H1 (cell line): Measurements from ENCODE around the gene CADM1. TPM values are rescaled to one million over a fixed set of nuclear protein-coding genes. Genes with fewer than 3 reads are reported as not detected.

Experiments
- CTCF ChIA-PET: fragments of 300-600 bp; sonication (Branson Sonifier 250); formaldehyde crosslinking; loops from one replicate; lab custom pipeline; 2021; ENCODE audit not compliant: partially characterized antibody; lab: Charles Lee
- POLR2A ChIA-PET: fragments of 300-600 bp; sonication (Branson Sonifier 250); formaldehyde crosslinking; loops from one replicate; lab custom pipeline; 2021; ENCODE audit warnings: inconsistent platforms; ENCODE audit not compliant: partially characterized antibody; lab: Charles Lee
- DNase-seq, 2 experiments: peaks; one replicate each; pipeline versions ENCODE4 v3.0.0 to v3.0.0-alpha.2; 2010 to 2022; ENCODE audit warnings: low spot score in 2 of 2, low read depth in 1 of 2, mixed read lengths in 1 of 2
- FAIRE-seq: peaks from 2 replicates; lab custom pipeline; 2011; peaks lifted over from hg19 to GRCh38; lab: Jason Lieb, UNC
- H2AFZ ChIP-seq: 2 replicates; pipeline ENCODE4 v1.8.1; 2012; ENCODE audit warnings: low read length, inconsistent platforms
- H2AK5ac ChIP-seq: 2 replicates; pipeline ENCODE4 v1.6.1; 2013; ENCODE audit warnings: low read depth, low read length
- H2BK120ac ChIP-seq: replicated peaks from 2 replicates; pipeline ENCODE3; 2013; ENCODE audit warnings: low read depth, low read length, inconsistent platforms
- H2BK12ac ChIP-seq: 2 replicates; pipeline ENCODE4 v1.6.1; 2013; ENCODE audit warnings: low read depth, low read length
- H2BK15ac ChIP-seq: 2 replicates; pipeline ENCODE4 v1.6.1; 2013; ENCODE audit warnings: low read length
- H2BK20ac ChIP-seq: 2 replicates; pipeline ENCODE4 v1.6.1; 2013; ENCODE audit warnings: low read length
- H2BK5ac ChIP-seq: 2 replicates; pipeline ENCODE4 v1.6.1; 2013; ENCODE audit warnings: low read depth, low read length
- H3K14ac ChIP-seq: 2 replicates; pipeline ENCODE4 v1.6.1; 2013; ENCODE audit warnings: inconsistent platforms; ENCODE audit not compliant: insufficient read length
- H3K18ac ChIP-seq: 2 replicates; pipeline ENCODE4 v1.6.1; 2013; ENCODE audit warnings: low read length; ENCODE audit errors: extremely low read depth
- H3K23ac ChIP-seq: 2 replicates; pipeline ENCODE4 v1.6.1; 2013; ENCODE audit warnings: inconsistent platforms; ENCODE audit not compliant: insufficient read length
- H3K23me2 ChIP-seq: 2 replicates; pipeline ENCODE4 v1.6.1; 2013; ENCODE audit warnings: low read depth, low read length
- H3K27ac ChIP-seq: 2 replicates; pipeline ENCODE4 v1.6.1; 2011; ENCODE audit warnings: low read depth, low read length, inconsistent platforms
- H3K27me3 ChIP-seq, 4 experiments: replicated peaks in 1 of 4; 1 replicate in 1 of 4; 2 replicates in 3 of 4; pipeline versions ENCODE4 v1.6.1 to v1.8.1; 2011 to 2013; ENCODE audit warnings: low read length in 3 of 4, mild to moderate bottlenecking in 3 of 4, inconsistent platforms in 2 of 4, mixed read lengths in 2 of 4, moderate library complexity in 1 of 4; ENCODE audit not compliant: control insufficient read depth in 3 of 4, insufficient read depth in 3 of 4; ENCODE audit errors: extremely low read depth in 1 of 4
- H3K36me3 ChIP-seq, 4 experiments: 2 replicates each; pipeline versions ENCODE4 v1.6.1 to v1.8.1; 2011 to 2013; ENCODE audit warnings: mild to moderate bottlenecking in 4 of 4, low read length in 3 of 4, moderate library complexity in 2 of 4, control low read depth in 1 of 4, inconsistent platforms in 1 of 4; ENCODE audit not compliant: insufficient read depth in 4 of 4, control insufficient read depth in 2 of 4
- H3K4ac ChIP-seq: replicated peaks from 2 replicates; pipeline ENCODE3; 2013; ENCODE audit warnings: low read length, low read depth, mixed read lengths, inconsistent platforms; ENCODE audit not compliant: insufficient read length
- H3K4me1 ChIP-seq, 4 experiments: replicated peaks in 1 of 4; 1 replicate in 1 of 4; 2 replicates in 3 of 4; pipeline versions ENCODE4 v1.6.1 to v1.8.1; 2011 to 2013; ENCODE audit warnings: low read length in 3 of 4, inconsistent platforms in 2 of 4, mixed read lengths in 1 of 4; ENCODE audit not compliant: insufficient read depth in 4 of 4, control insufficient read depth in 3 of 4
- H3K4me2 ChIP-seq, 2 experiments: 2 replicates each; pipeline versions ENCODE4 v1.6.1 to v1.8.1; 2011 to 2013; ENCODE audit warnings: low read depth in 2 of 2, low read length in 2 of 2, control low read depth in 1 of 2, inconsistent platforms in 1 of 2, mild to moderate bottlenecking in 1 of 2; ENCODE audit not compliant: insufficient read depth in 1 of 2
- H3K4me3 ChIP-seq, 4 experiments: fragments of 200-600, 300-600 bp in 1 of 4; sonication (generic), shearing (Covaris generic), sonication (Bioruptor Twin) in 1 of 4; 2 replicates each; pipeline versions ENCODE4 v1.5.1 to v1.8.1; 2011 to 2016; ENCODE audit warnings: low read length in 4 of 4, low read depth in 3 of 4, control low read depth in 2 of 4, inconsistent platforms in 2 of 4, mild to moderate bottlenecking in 2 of 4, mixed read lengths in 1 of 4, moderate library complexity in 1 of 4; ENCODE audit not compliant: insufficient read depth in 2 of 4; ENCODE audit errors: extremely low read depth in 1 of 4
- H3K56ac ChIP-seq: replicated peaks from 2 replicates; pipeline ENCODE3; 2013; ENCODE audit warnings: low read depth, mild to moderate bottlenecking, mixed read lengths, low read length, inconsistent platforms; ENCODE audit not compliant: insufficient read length
- H3K79me1 ChIP-seq: 2 replicates; pipeline ENCODE4 v1.6.1; 2013; ENCODE audit warnings: low read depth, low read length, control low read depth
- H3K79me2 ChIP-seq, 2 experiments: 2 replicates each; pipeline versions ENCODE4 v1.6.1 to v1.8.1; 2012 to 2013; ENCODE audit warnings: low read length in 2 of 2, mild to moderate bottlenecking in 2 of 2, inconsistent platforms in 1 of 2; ENCODE audit not compliant: insufficient read depth in 2 of 2, control insufficient read depth in 1 of 2
- H3K9ac ChIP-seq, 4 experiments: replicated peaks in 1 of 4; 1 replicate in 1 of 4; 2 replicates in 3 of 4; pipeline versions ENCODE4 v1.6.1 to v1.8.1; 2011 to 2013; ENCODE audit warnings: low read depth in 3 of 4, low read length in 3 of 4, control low read depth in 2 of 4, mild to moderate bottlenecking in 2 of 4, moderate library complexity in 2 of 4, inconsistent platforms in 1 of 4; ENCODE audit errors: extremely low read depth in 1 of 4
- H3K9me3 ChIP-seq, 2 experiments: 2 replicates each; pipeline versions ENCODE4 v1.6.1 to v1.8.1; 2012 to 2013; ENCODE audit warnings: mild to moderate bottlenecking in 2 of 2, moderate library complexity in 2 of 2, control low read depth in 1 of 2, inconsistent platforms in 1 of 2, low read depth in 1 of 2, low read length in 1 of 2, mixed read lengths in 1 of 2; ENCODE audit not compliant: insufficient read depth in 2 of 2
- H4K20me1 ChIP-seq, 2 experiments: replicated peaks in 1 of 2; 2 replicates each; pipeline versions ENCODE3 to v1.8.1; 2011 to 2013; ENCODE audit warnings: inconsistent platforms in 2 of 2, low read length in 2 of 2, mild to moderate bottlenecking in 1 of 2; ENCODE audit not compliant: insufficient read depth in 2 of 2, control insufficient read depth in 1 of 2
- H4K5ac ChIP-seq: 2 replicates; pipeline ENCODE4 v1.6.1; 2013; ENCODE audit warnings: low read length, low read depth, mixed read lengths, inconsistent platforms; ENCODE audit not compliant: insufficient read length
- H4K8ac ChIP-seq: 2 replicates; pipeline ENCODE4 v1.8.0; 2013; ENCODE audit warnings: mild to moderate bottlenecking, moderate library complexity, low read length, inconsistent platforms; ENCODE audit not compliant: insufficient read depth; ENCODE audit errors: extremely low read depth
- H4K91ac ChIP-seq: replicated peaks from 2 replicates; pipeline ENCODE3; 2013; ENCODE audit warnings: low read length, mixed read lengths, inconsistent platforms; ENCODE audit not compliant: insufficient read length
- CBX5 ChIP-seq: fragments of 300-800, 300-1000 bp; sonication (generic); IDR thresholded peaks from 2 replicates; pipeline ENCODE4 v1.7.1; 2016; ENCODE audit warnings: antibody characterized with exemption, low read length, low read depth
- CBX8 ChIP-seq: fragments of 300-800, 300-1000 bp; sonication (generic); IDR thresholded peaks from 2 replicates; pipeline ENCODE4 v1.7.1; 2016; ENCODE audit warnings: low read depth, low read length, borderline replicate concordance
- CTBP2 ChIP-seq: IDR thresholded peaks from 2 replicates; pipeline ENCODE4 v1.7.0; 2011; ENCODE audit warnings: borderline replicate concordance, mild to moderate bottlenecking, moderate library complexity, mixed read lengths, low read length; ENCODE audit not compliant: insufficient read depth, insufficient read length
- HDAC2 ChIP-seq, 2 experiments: fragments of 300-600 bp in 1 of 2; sonication (generic) in 1 of 2; IDR thresholded peaks; 2 replicates each; pipeline ENCODE4 v1.6.1; 2011 to 2012; ENCODE audit warnings: low read depth in 2 of 2, low read length in 2 of 2, mild to moderate bottlenecking in 2 of 2, moderate library complexity in 2 of 2, borderline replicate concordance in 1 of 2, inconsistent platforms in 1 of 2
- HDAC6 ChIP-seq: IDR thresholded peaks from one replicate; pipeline ENCODE4 v1.7.1; 2012; ENCODE audit warnings: low read depth, mild to moderate bottlenecking, inconsistent platforms, low read length, moderate library complexity
- KDM4A ChIP-seq: IDR thresholded peaks from one replicate; pipeline ENCODE4 v1.7.1; 2012; ENCODE audit warnings: low read depth, mild to moderate bottlenecking, moderate library complexity, low read length, inconsistent platforms; ENCODE audit not compliant: severe bottlenecking
- KDM5A ChIP-seq: fragments of 200-600 bp; IDR thresholded peaks from 2 replicates; pipeline ENCODE4 v1.7.1; 2012; ENCODE audit warnings: mild to moderate bottlenecking, low read length, inconsistent platforms, mixed read lengths
- NANOG ChIP-seq: IDR thresholded peaks from 2 replicates; pipeline ENCODE4 v1.6.1; 2011; ENCODE audit warnings: low read length, low read depth, mild to moderate bottlenecking, inconsistent platforms; ENCODE audit not compliant: insufficient read depth, poor library complexity, severe bottlenecking
- POU5F1 ChIP-seq: IDR thresholded peaks from 2 replicates; pipeline ENCODE4 v1.6.1; 2011; ENCODE audit warnings: low read depth, mild to moderate bottlenecking, low read length, moderate library complexity
- RAD21 ChIP-seq, 2 experiments: IDR thresholded peaks in 1 of 2; conservative IDR thresholded peaks in 1 of 2; 2 replicates each; pipeline ENCODE4 v1.6.1; 2011; ENCODE audit warnings: low read depth in 2 of 2, low read length in 2 of 2, improper control_type of control experiment in 1 of 2, inconsistent platforms in 1 of 2, mild to moderate bottlenecking in 1 of 2, moderate library complexity in 1 of 2
- RFX5 ChIP-seq: IDR thresholded peaks from 2 replicates; pipeline ENCODE4 v1.6.1; 2011; ENCODE audit warnings: low read depth, low read length, improper control_type of control experiment, borderline replicate concordance
- SIRT6 ChIP-seq: IDR thresholded peaks from one replicate; pipeline ENCODE4 v1.7.1; 2012; ENCODE audit warnings: low read length, inconsistent platforms
- SP4 ChIP-seq: IDR thresholded peaks from 2 replicates; pipeline ENCODE4 v1.6.1; 2012; ENCODE audit warnings: low read length, inconsistent platforms
- TEAD4 ChIP-seq: IDR thresholded peaks from 2 replicates; pipeline ENCODE4 v1.6.1; 2012; ENCODE audit warnings: low read depth, low read length, inconsistent platforms, mixed read lengths
- WGBS, 2 experiments: shearing (Covaris generic) in 1 of 2; methylation state at CpG; one replicate each; pipeline versions ENCODE4 v1.1.6 to v1.1.7; 2013 to 2015; ENCODE audit warnings: low lambda C conversion rate in 2 of 2, mixed read lengths in 2 of 2, inconsistent platforms in 1 of 2, low coverage in 1 of 2, missing lambda C conversion rate in 1 of 2; ENCODE audit not compliant: insufficient replicate concordance in 2 of 2, insufficient coverage in 1 of 2, insufficient read length in 1 of 2; ENCODE audit errors: extremely low coverage in 1 of 2, missing lambda C conversion rate in 1 of 2; 5-methylcytosine and 5-hydroxymethylcytosine counted together
- polyA plus RNA-seq, 7 experiments: library from polyadenylated mRNA; depleted of rRNA in 3 of 7; stranded (reverse) in 5 of 7; unstranded in 2 of 7; fragments of >200 nt in 5 of 7; fragments of 200-250 nt in 2 of 7; gene quantifications; 1 replicate in 5 of 7; 2 replicates in 1 of 7; 4 replicates in 1 of 7; pipeline versions ENCODE4 v1.2.1 to v1.2.3, GENCODE V29; 2011 to 2013; ENCODE audit warnings: missing spikeins in 2 of 7, mixed read lengths in 2 of 7
- total RNA-seq: library from RNA; stranded (reverse); fragmentation: NEBNext Ultra II Directional; extraction: Animal tissue kit (Norgen Biotek cat#: 25700); gene quantifications from 2 replicates; pipeline ENCODE4 v1.2.1, GENCODE V29; 2021

The CADM1 gene
- total and polyA plus RNA-seq, 2 of the 8 experiments (the other 6 are each of a cell fraction or from before 2014, with no cell fraction given), result 8.3 to 25.3 TPM

DNA sequence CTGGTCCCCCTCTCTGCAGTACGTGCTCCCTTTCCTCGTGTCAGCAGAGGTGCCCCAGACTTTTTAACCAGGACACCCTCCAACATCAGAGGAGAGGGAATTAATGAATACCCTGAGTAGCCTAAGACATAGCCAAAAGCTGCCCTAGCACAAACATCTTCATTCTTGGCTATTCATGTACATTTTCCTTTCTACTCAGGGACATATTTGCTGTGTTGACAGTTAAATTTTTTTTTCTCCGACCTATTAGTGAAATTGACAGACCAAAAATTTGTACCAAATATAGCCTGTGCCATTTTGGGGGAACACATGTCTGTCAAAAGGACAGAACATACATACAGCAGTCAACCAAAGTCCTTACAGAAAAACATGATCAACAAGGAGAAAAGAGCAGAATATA, 33.3 kb downstream of the CADM1 start:
- no peak overlapping the region for H2BK15ac ChIP-seq
- no peak overlapping the region for H3K23ac ChIP-seq
- H4K20me1 ChIP-seq, result peaks cover 0 to 4% of the 10 kb centered on the region in 2 experiments
- no peak overlapping the region for H2BK12ac ChIP-seq
- H2AFZ ChIP-seq, result no peak overlapping the region
- no peak overlapping the region for H4K5ac ChIP-seq
- H3K79me1 ChIP-seq, result no peaks in the 10 kb centered on the region
- no peak overlapping the region for H3K4ac ChIP-seq
- H2BK5ac ChIP-seq, result no peak overlapping the region
- H4K8ac ChIP-seq, result no peak overlapping the region
- H3K56ac ChIP-seq, result no peak overlapping the region
- no peak overlapping the region for H2BK20ac ChIP-seq
- H2AK5ac ChIP-seq, result no peak overlapping the region
- no peak overlapping the region for H3K18ac ChIP-seq
- H3K9me3 ChIP-seq, result no peaks in the 10 kb centered on the region
- POLR2A ChIA-PET, result interaction anchor here (1.5 kb wide), 1 partner anchor 9 kb away, joined by 6 read pairs; no protein-coding TSS in a partner anchor
- H3K9ac ChIP-seq, result no peak overlapping the region
- H3K23me2 ChIP-seq, result no peaks in the 10 kb centered on the region
- no peaks in the 10 kb centered on the region; a peak in 2 of 7 replicates for H3K27me3 ChIP-seq
- FAIRE-seq, result no peak
- DNase-seq, result no peak
- no peak overlapping the region for H2BK120ac ChIP-seq
- H3K4me3 ChIP-seq, result no peak overlapping the region
- 90% methylated on average over 3 of the region's 3 CpGs; no CpG with 5 or more reads in 1 of the 2 experiments for WGBS, 2 experiments
- H3K27ac ChIP-seq, result no peak overlapping the region
- no peaks in the 10 kb centered on the region for H3K4me1 ChIP-seq
- H4K91ac ChIP-seq, result no peak overlapping the region
- no peaks in the 10 kb centered on the region for H3K79me2 ChIP-seq
- H3K36me3 ChIP-seq, result no peaks in the 10 kb centered on the region
- H3K14ac ChIP-seq, result no peak overlapping the region
- CTCF ChIA-PET, result interaction anchor here (1.5 to 1.7 kb wide), 2 partner anchors 26 to 41 kb away, joined by 3 to 4 read pairs; no protein-coding TSS in a partner anchor
- H3K4me2 ChIP-seq, result no peak overlapping the region
- no peak for TF ChIP-seq NANOG
- TF ChIP-seq KDM5A, result no peak
- no peak for TF ChIP-seq HDAC6
- TF ChIP-seq CBX8, result no peak
- TF ChIP-seq CBX5, result no peak
- TF ChIP-seq SP4, result no peak
- no peak for TF ChIP-seq TEAD4
- no peak for TF ChIP-seq RAD21 (IDR thresholded peaks at IDR 0.05 in 1 of 2, conservative IDR thresholded peaks at IDR 0.05 in 1 of 2; ENCODE audit: low read depth in 2 of 2, low read length in 2 of 2)
- no peak for TF ChIP-seq POU5F1
- no peak for TF ChIP-seq HDAC2 (IDR thresholded peaks at IDR 0.05; ENCODE audit: borderline replicate concordance in 1 of 2, low read depth in 2 of 2, low read length in 2 of 2)
- no peak for TF ChIP-seq KDM4A
- no peak for TF ChIP-seq SIRT6
- TF ChIP-seq RFX5, result no peak
- TF ChIP-seq CTBP2, result no peak
